HepG2 (cell line): ENCODE measurements around the gene MEA1. TPM values are rescaled to one million over a fixed set of nuclear protein-coding genes. Genes with fewer than 3 reads are reported as not detected.

Experiments used
- ARNT ChIP-seq: fragments of 450-650 bp; IDR thresholded peaks from 2 replicates; pipeline ENCODE4 v1.6.1; 2017
- EP300 ChIP-seq, 3 experiments: sonication (generic) in 1 of 3; formaldehyde crosslinking in 1 of 3; IDR thresholded peaks; 2 replicates each; pipeline versions ENCODE4 v1.5.1 to v1.6.1; 2011 to 2020; ENCODE audit warnings: low read depth in 2 of 3, low read length in 2 of 3, borderline replicate concordance in 1 of 3, improper control_type of control experiment in 1 of 3, mild to moderate bottlenecking in 1 of 3, missing genetic modification reagents in 1 of 3, moderate library complexity in 1 of 3
- GFI1 ChIP-seq: sonication (generic); formaldehyde crosslinking; IDR thresholded peaks from 2 replicates; pipeline ENCODE4 v1.5.0; 2020; ENCODE audit warnings: missing genetic modification reagents, mild to moderate bottlenecking, borderline replicate concordance
- HDAC2 ChIP-seq: sonication (generic); formaldehyde crosslinking; IDR thresholded peaks from 2 replicates; pipeline ENCODE4 v1.4.0; 2020; ENCODE audit warnings: missing genetic modification reagents
- IKZF4 ChIP-seq: sonication (generic); formaldehyde crosslinking; IDR thresholded peaks from 2 replicates; pipeline ENCODE4 v1.5.1; 2020; ENCODE audit warnings: borderline replicate concordance, mild to moderate bottlenecking, low read depth, missing genetic modification reagents; ENCODE audit errors: not compliant biosample characterization
- KAT7 ChIP-seq: IDR thresholded peaks from 2 replicates; pipeline ENCODE4 v1.6.1; 2018; ENCODE audit warnings: borderline replicate concordance, missing compliant biosample characterization
- KLF11 ChIP-seq: IDR thresholded peaks from 2 replicates; pipeline ENCODE4 v1.6.1; 2016; ENCODE audit warnings: missing compliant biosample characterization
- MIER3 ChIP-seq: IDR thresholded peaks from 2 replicates; pipeline ENCODE4 v1.6.1; 2016; ENCODE audit warnings: missing compliant biosample characterization, borderline replicate concordance
- NCOA2 ChIP-seq: sonication (generic); formaldehyde crosslinking; IDR thresholded peaks from 2 replicates; pipeline ENCODE4 v1.8.0; 2022; ENCODE audit warnings: inconsistent platforms
- NFYC ChIP-seq: IDR thresholded peaks from 2 replicates; pipeline ENCODE4 v1.6.1; 2016; ENCODE audit warnings: missing genetic modification reagents, missing compliant biosample characterization
- PHF20 ChIP-seq: sonication (generic); formaldehyde crosslinking; IDR thresholded peaks from 2 replicates; pipeline ENCODE4 v1.5.0; 2020; ENCODE audit warnings: mild to moderate bottlenecking, missing genetic modification reagents
- REL ChIP-seq: sonication (generic); formaldehyde crosslinking; conservative IDR thresholded peaks from 2 replicates; pipeline ENCODE4 v1.8.0; 2022; ENCODE audit warnings: mild to moderate bottlenecking, missing genetic modification reagents, moderate library complexity
- ZC3H13 ChIP-seq: sonication (generic); formaldehyde crosslinking; IDR thresholded peaks from 2 replicates; pipeline ENCODE4 v1.8.1; 2023; ENCODE audit warnings: mild to moderate bottlenecking, missing genetic modification reagents, moderate library complexity
- ZNF317 ChIP-seq: sonication (generic); formaldehyde crosslinking; IDR thresholded peaks from 2 replicates; pipeline ENCODE4 v1.5.0; 2020; ENCODE audit warnings: mild to moderate bottlenecking, missing genetic modification reagents
- ZNF44 ChIP-seq: sonication (generic); formaldehyde crosslinking; IDR thresholded peaks from 2 replicates; pipeline ENCODE4 v1.5.1; 2020; ENCODE audit warnings: mild to moderate bottlenecking, missing genetic modification reagents
- polyA plus RNA-seq, 8 experiments: library from polyadenylated mRNA; depleted of rRNA in 3 of 8; stranded (reverse) in 7 of 8; unstranded in 1 of 8; fragments of >200 nt; fragmentation: Illumina TruSeq in 4 of 8; extraction: Trizol in 4 of 8; gene quantifications; 2 replicates each; pipeline versions ENCODE4 v1.2.1 to v1.2.3, GENCODE V29; 2011 to 2016; ENCODE audit warnings: low read depth in 4 of 8, missing spikeins in 1 of 8, mixed read lengths in 1 of 8; ENCODE audit not compliant: insufficient read depth in 1 of 8
- total RNA-seq, 5 experiments: library from RNA; depleted of rRNA; stranded (reverse); fragments of >200 nt; fragmentation: Illumina TruSeq; extraction: Trizol; gene quantifications; 2 replicates each; pipeline ENCODE4 v1.2.3, GENCODE V29; 2016; ENCODE audit warnings: low read depth in 1 of 5
- TF ChIP-seq, protein P1 (sequence below): sonication (generic); formaldehyde crosslinking; IDR thresholded peaks from 2 replicates; pipeline ENCODE4 v1.5.0; 2020; ENCODE audit warnings: missing genetic modification reagents
- TF ChIP-seq, protein P2 (sequence below): sonication (generic); formaldehyde crosslinking; IDR thresholded peaks from 2 replicates; pipeline ENCODE4 v1.8.0; 2023; ENCODE audit warnings: mild to moderate bottlenecking, missing genetic modification reagents
- TF ChIP-seq, protein P3 (sequence below): IDR thresholded peaks from 2 replicates; pipeline ENCODE4 v1.6.1; 2016; ENCODE audit warnings: missing genetic modification reagents, missing compliant biosample characterization
- TF ChIP-seq, protein P4 (sequence below), 2 experiments: sonication (generic) in 1 of 2; formaldehyde crosslinking in 1 of 2; IDR thresholded peaks; 2 replicates each; pipeline versions ENCODE4 v1.5.1 to v1.6.1; 2011 to 2020; ENCODE audit warnings: borderline replicate concordance in 1 of 2, low read depth in 1 of 2, low read length in 1 of 2, mild to moderate bottlenecking in 1 of 2, missing genetic modification reagents in 1 of 2, moderate library complexity in 1 of 2
- TF ChIP-seq, protein P5 (sequence below): sonication (generic); formaldehyde crosslinking; IDR thresholded peaks from 2 replicates; pipeline ENCODE4 v1.5.0; 2020; ENCODE audit warnings: missing genetic modification reagents, mild to moderate bottlenecking, borderline replicate concordance

MEA1 gene
- total and polyA plus RNA-seq, 2 of the 13 experiments (the other 11 are each of a cell fraction or from before 2014, with no cell fraction given), result 75.6 to 86.2 TPM

DNA sequence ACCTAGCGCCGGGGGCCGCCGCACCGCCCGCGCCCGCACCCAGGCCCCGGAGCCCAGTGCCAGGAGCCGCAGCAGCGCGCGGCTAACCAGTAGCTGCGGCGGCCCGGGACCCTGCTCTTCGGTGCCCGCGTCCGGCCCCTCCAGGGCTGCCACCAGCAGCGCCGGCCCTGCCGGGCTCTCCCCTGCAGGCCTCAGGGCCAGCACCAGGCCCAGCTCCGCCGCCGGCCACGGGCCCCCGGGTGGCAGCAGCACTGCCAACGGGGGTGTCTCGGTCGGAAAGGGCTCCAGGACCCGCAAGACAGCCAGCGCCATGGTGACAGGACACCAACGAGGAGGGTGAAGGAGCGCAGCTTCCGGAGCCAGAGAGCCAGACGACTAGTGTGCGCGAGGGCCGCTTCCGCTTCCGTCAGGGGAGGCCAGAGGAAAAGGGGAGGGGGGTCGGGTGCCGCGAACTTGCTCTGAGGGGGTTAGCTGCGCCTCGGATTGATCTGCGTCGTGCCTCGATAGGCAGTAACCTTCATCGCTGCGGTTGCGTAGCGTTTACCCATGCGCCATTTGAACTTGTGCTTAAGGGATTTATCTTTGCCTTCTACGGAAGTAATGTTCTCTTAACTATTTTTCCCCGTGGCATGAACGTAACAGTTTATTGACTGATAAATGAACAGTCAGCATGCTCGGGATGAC, 34.8 kb downstream of the MEA1 start, which contains the start of gene PEX6 (continued):
- TF ChIP-seq REL, result peak; percentile 50; the same call in 1 of the 2 replicates
- TF ChIP-seq ZC3H13 (CRISPR knock-in tag), result peak; percentile 14; the same call in 1 of the 2 replicates
- no peak for TF ChIP-seq ARNT
- peak; percentile 87; the same call in 1 of the 2 replicates for TF ChIP-seq MIER3 (CRISPR knock-in tag)
- TF ChIP-seq, protein P1, sequence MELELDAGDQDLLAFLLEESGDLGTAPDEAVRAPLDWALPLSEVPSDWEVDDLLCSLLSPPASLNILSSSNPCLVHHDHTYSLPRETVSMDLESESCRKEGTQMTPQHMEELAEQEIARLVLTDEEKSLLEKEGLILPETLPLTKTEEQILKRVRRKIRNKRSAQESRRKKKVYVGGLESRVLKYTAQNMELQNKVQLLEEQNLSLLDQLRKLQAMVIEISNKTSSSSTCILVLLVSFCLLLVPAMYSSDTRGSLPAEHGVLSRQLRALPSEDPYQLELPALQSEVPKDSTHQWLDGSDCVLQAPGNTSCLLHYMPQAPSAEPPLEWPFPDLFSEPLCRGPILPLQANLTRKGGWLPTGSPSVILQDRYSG (CRISPR knock-in tag), result no peak
- TF ChIP-seq, protein P2, sequence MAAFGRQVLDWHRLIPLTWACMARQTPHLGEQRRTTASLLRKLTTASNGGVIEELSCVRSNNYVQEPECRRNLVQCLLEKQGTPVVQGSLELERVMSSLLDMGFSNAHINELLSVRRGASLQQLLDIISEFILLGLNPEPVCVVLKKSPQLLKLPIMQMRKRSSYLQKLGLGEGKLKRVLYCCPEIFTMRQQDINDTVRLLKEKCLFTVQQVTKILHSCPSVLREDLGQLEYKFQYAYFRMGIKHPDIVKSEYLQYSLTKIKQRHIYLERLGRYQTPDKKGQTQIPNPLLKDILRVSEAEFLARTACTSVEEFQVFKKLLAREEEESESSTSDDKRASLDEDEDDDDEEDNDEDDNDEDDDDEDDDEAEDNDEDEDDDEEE, result peak; percentile 95
- peak; percentile 95 for TF ChIP-seq HDAC2 (CRISPR knock-in tag)
- TF ChIP-seq NCOA2 (CRISPR knock-in tag), result peak; percentile 62; the same call in 1 of the 2 replicates
- peak; percentile 41 for TF ChIP-seq IKZF4
- TF ChIP-seq, protein P3, sequence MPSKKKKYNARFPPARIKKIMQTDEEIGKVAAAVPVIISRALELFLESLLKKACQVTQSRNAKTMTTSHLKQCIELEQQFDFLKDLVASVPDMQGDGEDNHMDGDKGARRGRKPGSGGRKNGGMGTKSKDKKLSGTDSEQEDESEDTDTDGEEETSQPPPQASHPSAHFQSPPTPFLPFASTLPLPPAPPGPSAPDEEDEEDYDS (CRISPR knock-in tag), result peak; percentile 88
- peak; percentile 85 for TF ChIP-seq KLF11 (CRISPR knock-in tag)
- TF ChIP-seq ZNF44 (CRISPR knock-in tag), result peak; percentile 92; the same call in 1 of the 2 replicates
- TF ChIP-seq EP300 (IDR thresholded peaks at IDR 0.05; ENCODE audit: low read depth in 2 of 2, low read length in 2 of 2), result no peak; a peak in 1 of 4 replicates
- peak; percentile 16; the same call in 1 of the 2 replicates for TF ChIP-seq EP300 (CRISPR knock-in tag; IDR thresholded peaks at IDR 0.05; ENCODE audit: borderline replicate concordance)
- TF ChIP-seq, protein P4, sequence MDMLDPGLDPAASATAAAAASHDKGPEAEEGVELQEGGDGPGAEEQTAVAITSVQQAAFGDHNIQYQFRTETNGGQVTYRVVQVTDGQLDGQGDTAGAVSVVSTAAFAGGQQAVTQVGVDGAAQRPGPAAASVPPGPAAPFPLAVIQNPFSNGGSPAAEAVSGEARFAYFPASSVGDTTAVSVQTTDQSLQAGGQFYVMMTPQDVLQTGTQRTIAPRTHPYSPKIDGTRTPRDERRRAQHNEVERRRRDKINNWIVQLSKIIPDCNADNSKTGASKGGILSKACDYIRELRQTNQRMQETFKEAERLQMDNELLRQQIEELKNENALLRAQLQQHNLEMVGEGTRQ (IDR thresholded peaks at IDR 0.05; ENCODE audit: low read depth, low read length), result no peak
- TF ChIP-seq, protein P4 (CRISPR knock-in tag; IDR thresholded peaks at IDR 0.05; ENCODE audit: borderline replicate concordance), result no peak
- TF ChIP-seq GFI1 (CRISPR knock-in tag), result peak; percentile 62; the same call in 1 of the 2 replicates
- TF ChIP-seq KAT7 (CRISPR knock-in tag), result peak; percentile 94
- peak; percentile 36; the same call in 1 of the 2 replicates for TF ChIP-seq NFYC (CRISPR knock-in tag)
- TF ChIP-seq, protein P5, sequence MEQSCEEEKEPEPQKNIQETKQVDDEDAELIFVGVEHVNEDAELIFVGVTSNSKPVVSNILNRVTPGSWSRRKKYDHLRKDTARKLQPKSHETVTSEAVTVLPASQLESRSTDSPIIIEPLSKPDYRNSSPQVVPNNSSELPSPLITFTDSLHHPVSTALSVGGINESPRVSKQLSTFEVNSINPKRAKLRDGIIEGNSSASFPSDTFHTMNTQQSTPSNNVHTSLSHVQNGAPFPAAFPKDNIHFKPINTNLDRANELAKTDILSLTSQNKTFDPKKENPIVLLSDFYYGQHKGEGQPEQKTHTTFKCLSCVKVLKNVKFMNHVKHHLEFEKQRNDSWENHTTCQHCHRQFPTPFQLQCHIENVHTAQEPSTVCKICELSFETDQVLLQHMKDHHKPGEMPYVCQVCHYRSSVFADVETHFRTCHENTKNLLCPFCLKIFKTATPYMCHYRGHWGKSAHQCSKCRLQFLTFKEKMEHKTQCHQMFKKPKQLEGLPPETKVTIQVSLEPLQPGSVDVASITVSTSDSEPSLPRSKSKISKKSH (CRISPR knock-in tag), result peak; percentile 58; the same call in 1 of the 2 replicates
- TF ChIP-seq PHF20 (CRISPR knock-in tag), result peak; percentile 89
- peak; percentile 87 for TF ChIP-seq ZNF317 (CRISPR knock-in tag)
